Keratinocyte (primary cell): ENCODE measurements around the gene GPX6. TPM values are rescaled to one million over a fixed set of nuclear protein-coding genes. Genes with fewer than 3 reads are reported as not detected.

ENCODE experiments used
- DNase-seq: peaks from one replicate; pipeline ENCODE4 v3.0.0-alpha.2; 2011; ENCODE audit warnings: low read depth, missing footprints, low spot score
- FAIRE-seq: peaks from 2 replicates; lab custom pipeline; 2011; peaks lifted over from hg19 to GRCh38; lab: Jason Lieb, UNC
- H2AFZ ChIP-seq: 2 replicates; pipeline ENCODE4 v1.6.0; 2012; ENCODE audit warnings: low read length, control low read depth, inconsistent platforms; ENCODE audit not compliant: control insufficient read depth
- H3K27ac ChIP-seq: 2 replicates; pipeline ENCODE4 v1.5.1; 2011; ENCODE audit warnings: low read length; ENCODE audit not compliant: control insufficient read depth, insufficient read depth
- H3K27me3 ChIP-seq: 3 replicates; pipeline ENCODE4 v1.6.0; 2011; ENCODE audit warnings: low read length; ENCODE audit not compliant: control insufficient read depth, insufficient read depth; ENCODE audit errors: extremely low read depth
- H3K36me3 ChIP-seq, 2 experiments: 2 replicates in 1 of 2; 3 replicates in 1 of 2; pipeline ENCODE4 v1.5.1; 2011; ENCODE audit warnings: low read length in 2 of 2, mild to moderate bottlenecking in 1 of 2; ENCODE audit not compliant: control insufficient read depth in 2 of 2, insufficient read depth in 2 of 2; ENCODE audit errors: extremely low read depth in 1 of 2
- H3K4me1 ChIP-seq: 3 replicates; pipeline ENCODE4 v1.5.1; 2011; ENCODE audit warnings: low read length; ENCODE audit not compliant: control insufficient read depth, insufficient read depth; ENCODE audit errors: extremely low read depth
- H3K4me2 ChIP-seq: 3 replicates; pipeline ENCODE4 v1.6.0; 2011; ENCODE audit warnings: low read depth, low read length; ENCODE audit not compliant: control insufficient read depth, insufficient read depth; ENCODE audit errors: extremely low read depth
- H3K4me3 ChIP-seq, 3 experiments: fragments of 200-600 bp in 1 of 3; sonication (generic) in 1 of 3; 2 replicates in 2 of 3; 3 replicates in 1 of 3; pipeline ENCODE4 v1.5.1; 2011 to 2016; ENCODE audit warnings: low read length in 3 of 3, mild to moderate bottlenecking in 3 of 3, control low read depth in 2 of 3, inconsistent platforms in 1 of 3, low read depth in 1 of 3, mixed read lengths in 1 of 3, mixed run types in 1 of 3, moderate library complexity in 1 of 3; ENCODE audit not compliant: control insufficient read depth in 2 of 3, insufficient read depth in 2 of 3; ENCODE audit errors: extremely low read depth in 1 of 3
- H3K79me2 ChIP-seq: 2 replicates; pipeline ENCODE4 v1.6.0; 2012; ENCODE audit warnings: low read length; ENCODE audit not compliant: control insufficient read depth, insufficient read depth
- H3K9ac ChIP-seq: 3 replicates; pipeline ENCODE4 v1.6.0; 2011; ENCODE audit warnings: low read length; ENCODE audit not compliant: control insufficient read depth, insufficient read depth; ENCODE audit errors: extremely low read depth
- H3K9me1 ChIP-seq: 3 replicates; pipeline ENCODE4 v1.6.0; 2011; ENCODE audit warnings: low read length; ENCODE audit not compliant: control insufficient read depth, insufficient read depth; ENCODE audit errors: extremely low read depth
- H3K9me3 ChIP-seq: 2 replicates; pipeline ENCODE4 v1.5.1; 2012; ENCODE audit warnings: low read depth, low read length; ENCODE audit not compliant: control insufficient read depth
- H4K20me1 ChIP-seq: 3 replicates; pipeline ENCODE4 v1.6.0; 2011; ENCODE audit warnings: low read length; ENCODE audit not compliant: control insufficient read depth, insufficient read depth; ENCODE audit errors: extremely low read depth
- CTCF ChIP-seq, 3 experiments: IDR thresholded peaks in 1 of 3; conservative IDR thresholded peaks in 1 of 3; optimal IDR thresholded peaks in 1 of 3; 2 replicates in 2 of 3; 3 replicates in 1 of 3; pipeline versions ENCODE3 to v1.5.1; 2011; ENCODE audit warnings: low read length in 3 of 3, mild to moderate bottlenecking in 3 of 3, moderate library complexity in 2 of 3, control low read depth in 1 of 3, inconsistent platforms in 1 of 3; ENCODE audit not compliant: insufficient read depth in 2 of 3; ENCODE audit errors: extremely low read depth in 1 of 3
- EZH2 ChIP-seq: IDR thresholded peaks from one replicate; pipeline ENCODE4 v1.6.1; 2012; ENCODE audit warnings: inconsistent platforms, mild to moderate bottlenecking, low read length, moderate library complexity
- dilution Hi-C: fragments of 300-500 bp; cut with MboI; formaldehyde crosslinking; loops from one replicate; pipeline ENCODE4 v1.7.0; 2020; ENCODE audit warnings: low sequenced_read_pairs; ENCODE audit not compliant: extremely low pct_ligation_motif_present
- polyA plus RNA-seq, 5 experiments: library from polyadenylated mRNA; depleted of rRNA in 3 of 5; stranded (reverse) in 3 of 5; stranded (forward) in 1 of 5; unstranded in 1 of 5; fragments of >200 nt; gene quantifications; 1 replicate in 1 of 5; 2 replicates in 3 of 5; 3 replicates in 1 of 5; pipeline versions ENCODE4 v1.2.1 to v1.2.3, GENCODE V29; 2011 to 2012; ENCODE audit warnings: missing spikeins in 2 of 5, low read depth in 1 of 5, low replicate concordance in 1 of 5

The GPX6 gene
- polyA plus RNA-seq, 1 donor (not counting 4 experiments of a cell fraction or from before 2014, with no cell fraction given) = not detected

DNA sequence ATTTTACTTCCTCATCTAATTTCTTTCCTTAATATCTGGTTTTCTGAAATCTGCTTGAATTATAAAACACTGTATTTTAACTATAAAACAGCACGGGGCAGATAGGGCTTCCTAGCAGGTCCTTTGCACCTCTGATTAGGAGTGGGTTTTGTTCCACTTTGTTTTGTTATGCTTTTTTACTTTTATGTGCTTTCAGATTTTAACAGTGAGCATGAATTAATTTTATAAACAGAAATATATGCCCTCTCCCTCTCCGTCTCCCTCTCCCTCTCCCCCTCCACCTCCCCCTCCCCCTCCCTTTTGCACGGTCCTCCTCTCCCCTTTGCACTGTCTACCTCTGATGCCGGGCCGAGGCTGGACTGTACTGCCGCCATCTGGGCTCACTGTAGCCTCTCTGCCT lies 14.3 kb downstream of the GPX6 start:
- H3K27ac ChIP-seq = no peak overlapping the region
- H3K9ac ChIP-seq = no peak overlapping the region
- H4K20me1 ChIP-seq = no peaks in the 10 kb centered on the region
- no peaks in the 10 kb centered on the region for H3K4me1 ChIP-seq
- H3K79me2 ChIP-seq = no peaks in the 10 kb centered on the region
- FAIRE-seq (no peak), DNase-seq (no peak)
- H3K27me3 ChIP-seq = no peaks in the 10 kb centered on the region
- no peaks in the 10 kb centered on the region for H3K9me1 ChIP-seq
- TF ChIP-seq CTCF (optimal IDR thresholded peaks at IDR 0.05 in 1 of 3, IDR thresholded peaks at IDR 0.05 in 1 of 3, conservative IDR thresholded peaks at IDR 0.05 in 1 of 3; ENCODE audit: extremely low read depth in 1 of 3, insufficient read depth in 2 of 3, low read length in 3 of 3) (no peak), EZH2 (no peak)
- dilution Hi-C loops = no loop called here
- no peak overlapping the region for H2AFZ ChIP-seq
- no peak overlapping the region for H3K4me3 ChIP-seq
- no peaks in the 10 kb centered on the region for H3K36me3 ChIP-seq
- no peak overlapping the region for H3K4me2 ChIP-seq
- H3K9me3 ChIP-seq = no peaks in the 10 kb centered on the region

GRCh38 chr6:28497893-28498292 lies 17.7 kb downstream of the GPX6 start:
- dilution Hi-C loops = no loop called here
- H3K79me2 ChIP-seq = no peaks in the 10 kb centered on the region
- no peaks in the 10 kb centered on the region for H3K4me1 ChIP-seq
- H3K4me2 ChIP-seq = no peak overlapping the region
- no peak overlapping the region for H3K9ac ChIP-seq
- DNase-seq (no peak), FAIRE-seq (no peak)
- no peaks in the 10 kb centered on the region for H3K27me3 ChIP-seq
- no peak overlapping the region for H2AFZ ChIP-seq
- no peaks in the 10 kb centered on the region for H3K9me3 ChIP-seq
- H3K9me1 ChIP-seq = no peaks in the 10 kb centered on the region
- no peak for TF ChIP-seq CTCF (optimal IDR thresholded peaks at IDR 0.05 in 1 of 3, IDR thresholded peaks at IDR 0.05 in 1 of 3, conservative IDR thresholded peaks at IDR 0.05 in 1 of 3; ENCODE audit: extremely low read depth in 1 of 3, insufficient read depth in 2 of 3, low read length in 3 of 3)
- no peak for TF ChIP-seq EZH2
- H3K36me3 ChIP-seq = no peaks in the 10 kb centered on the region
- no peaks in the 10 kb centered on the region for H4K20me1 ChIP-seq
- H3K27ac ChIP-seq = no peak overlapping the region
- no peak overlapping the region for H3K4me3 ChIP-seq
